H9 (cell line): ENCODE data around the gene TNRC6A. TPM values are rescaled to one million over a fixed set of nuclear protein-coding genes. Genes with fewer than 3 reads are reported as not detected.

Experiments
- DNase-seq: peaks from one replicate; pipeline ENCODE4 v3.0.0-alpha.2; 2017
- H2AFZ ChIP-seq: one replicate; pipeline ENCODE4 v1.6.1; 2013; ENCODE audit warnings: mild to moderate bottlenecking, low read length, control low read depth, moderate library complexity
- H2AK5ac ChIP-seq: 2 replicates; pipeline ENCODE4 v1.6.1; 2013; ENCODE audit warnings: low read length, control low read depth, mixed read lengths; ENCODE audit not compliant: insufficient read length
- H2BK120ac ChIP-seq: one replicate; pipeline ENCODE4 v1.6.1; 2013; ENCODE audit warnings: low read depth, mild to moderate bottlenecking, low read length, control low read depth, inconsistent platforms; ENCODE audit not compliant: poor library complexity, severe bottlenecking
- H2BK12ac ChIP-seq: 2 replicates; pipeline ENCODE4 v1.6.1; 2013; ENCODE audit warnings: low read length, control low read depth, mixed read lengths, low read depth; ENCODE audit not compliant: insufficient read length
- H2BK15ac ChIP-seq: 2 replicates; pipeline ENCODE4 v1.6.1; 2013; ENCODE audit warnings: low read depth, low read length, control low read depth
- H2BK20ac ChIP-seq: one replicate; pipeline ENCODE4 v1.6.1; 2013; ENCODE audit warnings: low read depth, mild to moderate bottlenecking, low read length, control low read depth, inconsistent platforms; ENCODE audit not compliant: poor library complexity, severe bottlenecking
- H2BK5ac ChIP-seq: 2 replicates; pipeline ENCODE4 v1.6.1; 2013; ENCODE audit warnings: low read length, control low read depth, mixed read lengths; ENCODE audit not compliant: insufficient read length
- H3K14ac ChIP-seq: 2 replicates; pipeline ENCODE4 v1.6.1; 2013; ENCODE audit warnings: low read length, control low read depth; ENCODE audit not compliant: insufficient read depth
- H3K18ac ChIP-seq: 2 replicates; pipeline ENCODE4 v1.6.1; 2013; ENCODE audit warnings: low read depth, mild to moderate bottlenecking, mixed read lengths, low read length, control low read depth; ENCODE audit not compliant: insufficient read length
- H3K23ac ChIP-seq: 2 replicates; pipeline ENCODE4 v1.6.1; 2013; ENCODE audit warnings: low read length, control low read depth, mixed read lengths, low read depth; ENCODE audit not compliant: insufficient read length
- H3K23me2 ChIP-seq: 2 replicates; pipeline ENCODE4 v1.6.1; 2013; ENCODE audit warnings: low read depth, mild to moderate bottlenecking, mixed read lengths, low read length, control low read depth; ENCODE audit not compliant: insufficient read length, poor library complexity, severe bottlenecking
- H3K27ac ChIP-seq: 2 replicates; pipeline ENCODE4 v1.5.1; 2013; ENCODE audit warnings: low read length, control low read depth, mixed read lengths, low read depth; ENCODE audit not compliant: insufficient read length
- H3K27me3 ChIP-seq: 2 replicates; pipeline ENCODE4 v1.6.1; 2013; ENCODE audit warnings: low read length, control low read depth, inconsistent platforms; ENCODE audit not compliant: insufficient read depth
- H3K4ac ChIP-seq: 2 replicates; pipeline ENCODE4 v1.6.1; 2013; ENCODE audit warnings: low read depth, mild to moderate bottlenecking, control low read depth, inconsistent platforms, low read length, moderate library complexity
- H3K4me1 ChIP-seq: 2 replicates; pipeline ENCODE4 v1.6.1; 2013; ENCODE audit warnings: low read length, control low read depth, inconsistent platforms; ENCODE audit not compliant: insufficient read depth
- H3K4me2 ChIP-seq: 2 replicates; pipeline ENCODE4 v1.6.1; 2013; ENCODE audit warnings: low read length, control low read depth, mixed read lengths; ENCODE audit not compliant: insufficient read length, insufficient read depth
- H3K56ac ChIP-seq: 2 replicates; pipeline ENCODE4 v1.6.1; 2013; ENCODE audit warnings: low read depth, mild to moderate bottlenecking, mixed read lengths, low read length, control low read depth; ENCODE audit not compliant: insufficient read length
- H3K79me1 ChIP-seq: 2 replicates; pipeline ENCODE4 v1.6.1; 2013; ENCODE audit warnings: low read depth, mild to moderate bottlenecking, moderate library complexity, low read length, control low read depth, inconsistent platforms; ENCODE audit not compliant: insufficient read depth, poor library complexity, severe bottlenecking
- H3K79me2 ChIP-seq: 2 replicates; pipeline ENCODE4 v1.6.1; 2013; ENCODE audit warnings: low read length, control low read depth, inconsistent platforms; ENCODE audit not compliant: insufficient read depth
- H3K9ac ChIP-seq: 2 replicates; pipeline ENCODE4 v1.6.1; 2013; ENCODE audit warnings: low read length, control low read depth, mixed read lengths; ENCODE audit not compliant: insufficient read length; ENCODE audit errors: extremely low read depth
- H3K9me3 ChIP-seq: one replicate; pipeline ENCODE4 v1.6.1; 2013; ENCODE audit warnings: low read depth, low read length, inconsistent platforms; ENCODE audit not compliant: control insufficient read depth
- H3T11ph ChIP-seq: one replicate; pipeline ENCODE4 v1.6.1; 2013; ENCODE audit warnings: mild to moderate bottlenecking, low read length, control low read depth, inconsistent platforms
- H4K20me1 ChIP-seq: one replicate; pipeline ENCODE4 v1.6.1; 2013; ENCODE audit not compliant: control insufficient read depth, insufficient read length, insufficient read depth
- H4K5ac ChIP-seq: 2 replicates; pipeline ENCODE4 v1.6.1; 2013; ENCODE audit warnings: low read depth, mild to moderate bottlenecking, mixed read lengths, low read length, control low read depth; ENCODE audit not compliant: insufficient read length
- H4K8ac ChIP-seq: replicated peaks from 2 replicates; pipeline ENCODE4 v1.6.1; 2013; ENCODE audit warnings: low read length, control low read depth, mixed read lengths, low read depth; ENCODE audit not compliant: insufficient read length
- H4K91ac ChIP-seq: 2 replicates; pipeline ENCODE4 v1.6.1; 2013; ENCODE audit warnings: low read depth, mild to moderate bottlenecking, moderate library complexity, mixed read lengths, low read length, control low read depth; ENCODE audit not compliant: insufficient read length
- H3K27ac Mint-ChIP-seq, 3 experiments: 2 replicates in 2 of 3; 3 replicates in 1 of 3; pipeline ENCODE4 v1.8.0; 2020 to 2021; ENCODE audit warnings: mixed read lengths in 3 of 3, mild to moderate bottlenecking in 1 of 3, moderate library complexity in 1 of 3
- H3K27me3 Mint-ChIP-seq: 2 replicates; pipeline ENCODE4 v1.8.0; 2021; ENCODE audit warnings: low read depth, mild to moderate bottlenecking, moderate library complexity, mixed read lengths
- H3K36me3 Mint-ChIP-seq, 3 experiments: 2 replicates in 2 of 3; 3 replicates in 1 of 3; pipeline ENCODE4 v1.8.0; 2020 to 2021; ENCODE audit warnings: low read depth in 3 of 3, mixed read lengths in 3 of 3; ENCODE audit not compliant: insufficient read depth in 1 of 3
- H3K4me1 Mint-ChIP-seq, 2 experiments: 2 replicates each; pipeline ENCODE4 v1.8.0; 2020; ENCODE audit warnings: mixed read lengths in 2 of 2
- H3K4me3 Mint-ChIP-seq, 2 experiments: 2 replicates in 1 of 2; 3 replicates in 1 of 2; pipeline ENCODE4 v1.8.0; 2020 to 2021; ENCODE audit warnings: mild to moderate bottlenecking in 2 of 2, mixed read lengths in 2 of 2, moderate library complexity in 1 of 2
- H3K9me3 Mint-ChIP-seq, 2 experiments: 2 replicates in 1 of 2; 3 replicates in 1 of 2; pipeline ENCODE4 v1.8.0; 2020; ENCODE audit warnings: mild to moderate bottlenecking in 2 of 2, mixed read lengths in 2 of 2, moderate library complexity in 1 of 2
- WGBS: extraction: QIAGEN DNeasy Blood & Tissue Kit; methylation state at CpG from one replicate; pipeline ENCODE4 v1.1.7; 2013; ENCODE audit warnings: missing lambda C conversion rate, low lambda C conversion rate, mixed read lengths; ENCODE audit not compliant: insufficient read length; ENCODE audit errors: extremely low coverage; 5-methylcytosine and 5-hydroxymethylcytosine counted together
- total RNA-seq: library from RNA; stranded (reverse); gene quantifications from 2 replicates; pipeline ENCODE4 v1.2.1, GENCODE V29; 2021
- TF ChIP-seq, protein P1 (sequence below): fragments of 200-600 bp; sonication (generic); conservative IDR thresholded peaks from 3 replicates; pipeline ENCODE4 v1.8.0; 2021; ENCODE audit warnings: antibody characterized with exemption, mild to moderate bottlenecking

The TNRC6A gene
- total RNA-seq, 1 experiment from 2014 or later = 114 TPM

DNA sequence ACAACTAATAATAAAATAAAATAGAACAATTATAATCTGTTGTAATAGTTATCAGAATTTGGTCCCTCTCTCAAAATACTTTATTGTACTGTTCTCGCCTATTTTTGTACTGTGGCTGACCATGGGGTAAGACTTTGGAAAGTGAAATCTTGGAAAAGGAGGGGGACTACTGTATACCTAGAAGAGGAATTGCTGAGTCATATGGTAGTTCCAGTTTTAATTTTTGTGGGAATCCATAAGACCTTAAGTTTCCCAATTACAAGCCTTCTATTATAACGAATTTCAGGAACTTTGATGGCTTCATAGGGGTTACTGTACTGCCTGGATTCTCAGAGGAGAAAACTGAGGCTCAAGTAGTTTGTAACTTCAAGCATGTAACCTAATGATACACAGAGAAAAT lies 35.5 kb downstream of the TNRC6A start:
- no peak overlapping the region for H2BK120ac ChIP-seq
- H2BK20ac ChIP-seq = no peak overlapping the region
- H3K18ac ChIP-seq = no peak overlapping the region
- Mint-ChIP-seq H3K9me3 (no peaks in the 10 kb centered on the region), H3K27ac (peak overlapping the region in 2 of 3 experiments; percentile 74 to 90; a peak in 3 of 7 replicates), H3K4me3 (no peak overlapping the region), H3K36me3 (peaks cover 10 to 47% (median 27%) of the 10 kb centered on the region in 3 experiments), H3K27me3 (no peaks in the 10 kb centered on the region), H3K4me1 (peaks cover 18 to 20% of the 10 kb centered on the region in 2 experiments)
- no peak overlapping the region for H2AFZ ChIP-seq
- H3K27ac ChIP-seq = no peak overlapping the region
- H3K4me1 ChIP-seq = peaks cover 2% of the 10 kb centered on the region; the same call in 1 of the 2 replicates
- TF ChIP-seq, protein P1, sequence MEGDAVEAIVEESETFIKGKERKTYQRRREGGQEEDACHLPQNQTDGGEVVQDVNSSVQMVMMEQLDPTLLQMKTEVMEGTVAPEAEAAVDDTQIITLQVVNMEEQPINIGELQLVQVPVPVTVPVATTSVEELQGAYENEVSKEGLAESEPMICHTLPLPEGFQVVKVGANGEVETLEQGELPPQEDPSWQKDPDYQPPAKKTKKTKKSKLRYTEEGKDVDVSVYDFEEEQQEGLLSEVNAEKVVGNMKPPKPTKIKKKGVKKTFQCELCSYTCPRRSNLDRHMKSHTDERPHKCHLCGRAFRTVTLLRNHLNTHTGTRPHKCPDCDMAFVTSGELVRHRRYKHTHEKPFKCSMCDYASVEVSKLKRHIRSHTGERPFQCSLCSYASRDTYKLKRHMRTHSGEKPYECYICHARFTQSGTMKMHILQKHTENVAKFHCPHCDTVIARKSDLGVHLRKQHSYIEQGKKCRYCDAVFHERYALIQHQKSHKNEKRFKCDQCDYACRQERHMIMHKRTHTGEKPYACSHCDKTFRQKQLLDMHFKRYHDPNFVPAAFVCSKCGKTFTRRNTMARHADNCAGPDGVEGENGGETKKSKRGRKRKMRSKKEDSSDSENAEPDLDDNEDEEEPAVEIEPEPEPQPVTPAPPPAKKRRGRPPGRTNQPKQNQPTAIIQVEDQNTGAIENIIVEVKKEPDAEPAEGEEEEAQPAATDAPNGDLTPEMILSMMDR = no peak
- no peaks in the 10 kb centered on the region for H3K9me3 ChIP-seq
- H3K79me2 ChIP-seq = peaks cover 5% of the 10 kb centered on the region; the same call in 1 of the 2 replicates
- H3T11ph ChIP-seq = no peak overlapping the region
- WGBS = no CpG with 5 or more reads among the region's 2 CpGs
- no peak overlapping the region for H2BK12ac ChIP-seq
- H2AK5ac ChIP-seq = no peak overlapping the region
- H3K56ac ChIP-seq = no peak overlapping the region
- no peaks in the 10 kb centered on the region for H4K20me1 ChIP-seq
- H4K91ac ChIP-seq = no peak overlapping the region
- H3K14ac ChIP-seq = no peak overlapping the region
- H3K79me1 ChIP-seq = peaks cover 4% of the 10 kb centered on the region
- H3K23ac ChIP-seq = no peak overlapping the region
- no peak overlapping the region for H2BK15ac ChIP-seq
- H3K4me2 ChIP-seq = no peak overlapping the region
- no peaks in the 10 kb centered on the region for H3K27me3 ChIP-seq
- H3K9ac ChIP-seq = no peak overlapping the region
- no peak overlapping the region for H4K8ac ChIP-seq
- H3K23me2 ChIP-seq = no peaks in the 10 kb centered on the region
- no peak for DNase-seq
- no peak overlapping the region for H2BK5ac ChIP-seq
- no peak overlapping the region for H3K4ac ChIP-seq
- H4K5ac ChIP-seq = no peak overlapping the region
